ENCODE data around the gene ZSCAN23. TPM values are rescaled to one million over a fixed set of nuclear protein-coding genes. Genes with fewer than 3 reads are reported as not detected.

ZSCAN23 gene
- polyA plus RNA-seq, 1 of the 3 experiments (the other 2 are of a cell fraction), result 2.1 TPM

- Histone ChIP-seq H3K27ac (ENCODE audit: low read depth in 2 of 2, low read length in 1 of 2) (no peak overlapping the region), H3K9me3 (no peaks in the 10 kb centered on the region), H3K27me3 (ENCODE audit: insufficient read depth) (peaks cover 60% of the 10 kb centered on the region), H3K9me2 (no peaks in the 10 kb centered on the region), H4K20me1 (ENCODE audit: insufficient read depth) (no peaks in the 10 kb centered on the region), H3K36me3 (replicated peaks in 1 of 2; ENCODE audit: control insufficient read depth in 1 of 2, insufficient read depth in 2 of 2, low read length in 1 of 2) (no peaks in the 10 kb centered on the region), H3K4me1 (ENCODE audit: control insufficient read depth in 1 of 2, insufficient read depth in 2 of 2, low read depth in 1 of 2, low read length in 1 of 2) (peaks cover 4 to 6% of the 10 kb centered on the region in 2 experiments; a peak in 1 of 4 replicates), H2AFZ (ENCODE audit: low read depth) (no peak overlapping the region), H3F3A (replicated peaks; ENCODE audit: insufficient read depth) (no peaks in the 10 kb centered on the region), H3K79me2 (ENCODE audit: insufficient read depth) (no peaks in the 10 kb centered on the region), H3K4me3 (ENCODE audit: low read depth in 2 of 2, low read length in 1 of 2) (no peak overlapping the region), H3K9ac (no peak overlapping the region), H3K4me2 (no peak overlapping the region)
- ChIA-PET POLR2A (no interaction called here), CTCF (interaction anchor here (1.1 kb wide), 1 partner anchor 105 kb away, joined by 3 read pairs; no protein-coding TSS in a partner anchor)
- TF ChIP-seq SMC3 (IDR thresholded peaks at IDR 0.05; ENCODE audit: low read depth, low read length), result no peak
- no peak for TF ChIP-seq CHD2 (IDR thresholded peaks at IDR 0.05; ENCODE audit: low read length, partially characterized antibody)
- no peak for TF ChIP-seq MEF2A (IDR thresholded peaks at IDR 0.05; ENCODE audit: borderline replicate concordance, low read depth)
- TF ChIP-seq TEAD4 (IDR thresholded peaks at IDR 0.05; ENCODE audit: borderline replicate concordance, insufficient read depth), result no peak
- TF ChIP-seq EZH2phosphoT487 (IDR thresholded peaks at IDR 0.05; ENCODE audit: borderline replicate concordance, low read depth), result no peak
- TF ChIP-seq FOXM1 (IDR thresholded peaks at IDR 0.05; ENCODE audit: low read depth), result no peak
- TF ChIP-seq GATA2 (CRISPR knock-in tag; IDR thresholded peaks at IDR 0.05), result no peak
- no peak for TF ChIP-seq EP300 (IDR thresholded peaks at IDR 0.05; ENCODE audit: borderline replicate concordance in 1 of 2, low read depth in 1 of 2, low read length in 1 of 2)
- TF ChIP-seq SIN3A (IDR thresholded peaks at IDR 0.05; ENCODE audit: borderline replicate concordance, low read depth, low read length), result no peak
- TF ChIP-seq USF1 (IDR thresholded peaks at IDR 0.05; ENCODE audit: borderline replicate concordance, low read depth), result no peak
- TF ChIP-seq USF2 (IDR thresholded peaks at IDR 0.05; ENCODE audit: borderline replicate concordance, low read depth, low read length), result no peak
- TF ChIP-seq CTCF (IDR thresholded peaks at IDR 0.05), result no peak
- TF ChIP-seq RXRA (IDR thresholded peaks at IDR 0.05; ENCODE audit: borderline replicate concordance, low read depth), result no peak
- no peak for TF ChIP-seq ELF1 (IDR thresholded peaks at IDR 0.05)
- TF ChIP-seq RAD21 (IDR thresholded peaks at IDR 0.05; ENCODE audit: low read length), result no peak
- TF ChIP-seq MXI1 (IDR thresholded peaks at IDR 0.05; ENCODE audit: low read depth, low read length), result no peak
- TF ChIP-seq YY1 (IDR thresholded peaks at IDR 0.05; ENCODE audit: low read depth), result no peak
- TF ChIP-seq REST (IDR thresholded peaks at IDR 0.05; ENCODE audit: low read depth, low read length), result no peak
- TF ChIP-seq IRF3 (IDR thresholded peaks at IDR 0.05; ENCODE audit: low read depth, low read length), result no peak
- TF ChIP-seq FOXJ3 (CRISPR knock-in tag; IDR thresholded peaks at IDR 0.05), result no peak
- no peak for DNase-seq
- 5% methylated on average over 9 of the region's 9 CpGs for WGBS (ENCODE audit: low lambda C conversion rate)
Observed at GRCh38 chr6:28480253-28480932, 37.1 kb upstream of the ZSCAN23 start.

Data from SK-N-SH (cell line).